ACC112 (cell line): ENCODE data around the gene DHX29.
"Not testable (repeated sequence)": the region's sequence is repeated elsewhere in the genome, so short reads cannot be mapped to it uniquely, and the experiment has no call there.

ENCODE experiments used
- H2AFZ ChIP-seq: fragments of 200-600 bp; sonication (generic); one replicate; pipeline ENCODE4 v1.6.0; 2017; ENCODE audit warnings: antibody characterized with exemption, low read length; ENCODE audit not compliant: unreplicated experiment
- H3K27ac ChIP-seq: fragments of 200-600 bp; sonication (generic); 2 replicates; pipeline ENCODE4 v1.5.1; 2014; ENCODE audit warnings: low read depth, mild to moderate bottlenecking, antibody characterized with exemption, low read length, moderate library complexity
- H3K27me3 ChIP-seq: fragments of 200-600 bp; sonication (generic); 2 replicates; pipeline ENCODE4 v1.6.1; 2014; ENCODE audit warnings: mild to moderate bottlenecking, antibody characterized with exemption, low read length, moderate library complexity, mixed read lengths; ENCODE audit not compliant: insufficient read depth
- H3K36me3 ChIP-seq: fragments of 200-600 bp; sonication (generic); 2 replicates; pipeline ENCODE4 v1.6.1; 2016; ENCODE audit warnings: mild to moderate bottlenecking, antibody characterized with exemption, low read length, moderate library complexity, mixed read lengths; ENCODE audit not compliant: insufficient read depth
- H3K4me1 ChIP-seq: fragments of 200-600 bp; sonication (generic); one replicate; pipeline ENCODE4 v1.6.1; 2016; ENCODE audit warnings: low read length, mixed read lengths; ENCODE audit not compliant: insufficient read depth, unreplicated experiment, control insufficient read depth
- H3K4me3 ChIP-seq: fragments of 200-600 bp; sonication (generic); 2 replicates; pipeline ENCODE4 v1.5.1; 2014; ENCODE audit warnings: mild to moderate bottlenecking, low read depth, low read length
- H3K79me2 ChIP-seq: fragments of 200-600 bp; sonication (generic); one replicate; pipeline ENCODE4 v1.6.0; 2016; ENCODE audit warnings: low read length; ENCODE audit not compliant: control insufficient read depth, unreplicated experiment, insufficient read depth

Gene DHX29

GRCh38 chr5:55338092-55338613 is 30.7 kb upstream of the DHX29 start:
- Histone ChIP-seq H3K79me2 (peaks cover 39% of the 10 kb centered on the region), H3K36me3 (peaks cover 18% of the 10 kb centered on the region), H3K27me3 (no peaks in the 10 kb centered on the region), H3K4me1 (peaks cover 4% of the 10 kb centered on the region), H2AFZ (no peak overlapping the region), H3K27ac (0 out of 2 replicates have a peak overlapping the region, but pooled peaks have one; percentile 20), H3K4me3 (peak overlapping the region; percentile 62)

DNA sequence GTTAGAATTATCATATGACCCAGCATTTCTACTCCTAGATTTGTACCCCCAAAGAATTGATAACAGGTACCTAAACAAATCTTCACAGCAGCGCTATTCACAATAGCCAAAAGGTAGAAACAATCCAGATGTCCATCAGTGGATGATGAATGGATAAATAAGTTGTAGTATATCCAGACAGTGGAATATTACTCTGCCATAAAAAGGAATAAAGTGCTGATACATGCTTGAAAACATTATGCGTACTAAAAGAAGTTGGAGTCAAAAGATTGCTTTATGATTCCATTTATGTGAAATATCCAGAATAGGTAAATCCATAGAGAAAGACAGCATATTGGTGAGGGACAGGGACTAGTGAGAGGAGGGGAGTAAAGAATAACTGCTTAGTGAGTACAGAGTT is 26.3 kb upstream of the DHX29 start:
- no peak overlapping the region for H3K4me3 ChIP-seq
- no peak overlapping the region for H2AFZ ChIP-seq
- H3K4me1 ChIP-seq, result peaks cover 4% of the 10 kb centered on the region
- peaks cover 27% of the 10 kb centered on the region for H3K36me3 ChIP-seq
- H3K79me2 ChIP-seq, result peaks cover 49% of the 10 kb centered on the region
- no peaks in the 10 kb centered on the region for H3K27me3 ChIP-seq
- no peak overlapping the region for H3K27ac ChIP-seq

GRCh38 chr5:55333017-55333416 is 25.5 kb upstream of the DHX29 start:
- Histone ChIP-seq H3K36me3 (peaks cover 31% of the 10 kb centered on the region), H3K27ac (no peak overlapping the region), H3K27me3 (no peaks in the 10 kb centered on the region), H2AFZ (no peak overlapping the region), H3K4me1 (peaks cover under 1% of the 10 kb centered on the region), H3K79me2 (peaks cover 51% of the 10 kb centered on the region), H3K4me3 (no peak overlapping the region)

DNA sequence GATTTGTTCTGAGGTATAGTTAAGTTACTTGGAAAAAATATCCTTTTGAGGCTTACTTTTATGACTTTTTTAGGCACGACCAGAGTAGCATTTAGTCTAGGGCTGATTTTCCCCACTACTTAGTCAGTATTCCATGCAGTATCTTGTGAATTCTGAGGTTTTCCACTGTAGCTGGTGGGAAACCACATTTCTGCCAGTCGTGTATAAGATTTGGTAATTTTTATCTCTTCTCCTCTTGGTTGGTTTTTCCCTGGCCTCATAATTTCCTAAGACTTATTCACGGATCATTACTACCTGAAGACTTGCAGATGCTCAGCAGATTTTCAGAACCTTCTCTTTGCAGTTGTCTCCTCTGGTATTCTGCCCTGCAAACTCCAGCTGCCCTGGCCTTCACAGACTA is 23.8 kb upstream of the DHX29 start:
- no peaks in the 10 kb centered on the region for H3K4me1 ChIP-seq
- peaks cover 40% of the 10 kb centered on the region for H3K79me2 ChIP-seq
- peaks cover 31% of the 10 kb centered on the region for H3K36me3 ChIP-seq
- no peak overlapping the region for H3K4me3 ChIP-seq
- no peak overlapping the region for H2AFZ ChIP-seq
- H3K27me3 ChIP-seq, result no peaks in the 10 kb centered on the region
- H3K27ac ChIP-seq, result no peak overlapping the region

- no peaks in the 10 kb centered on the region for H3K4me1 ChIP-seq
- H3K27me3 ChIP-seq, result no peaks in the 10 kb centered on the region
- peaks cover 19% of the 10 kb centered on the region for H3K79me2 ChIP-seq
- H3K27ac ChIP-seq, result no peak overlapping the region
- no peak overlapping the region for H2AFZ ChIP-seq
- H3K36me3 ChIP-seq, result peaks cover 11% of the 10 kb centered on the region
- H3K4me3 ChIP-seq, result no peak overlapping the region
Observed at GRCh38 chr5:55327281-55327680, 19.8 kb upstream of the DHX29 start.

- Histone ChIP-seq H3K4me1 (peaks cover 2% of the 10 kb centered on the region), H3K27me3 (no peaks in the 10 kb centered on the region), H3K36me3 (peaks cover 11% of the 10 kb centered on the region), H3K4me3 (no peak overlapping the region), H2AFZ (no peak overlapping the region), H3K79me2 (peaks cover 28% of the 10 kb centered on the region), H3K27ac (no peak overlapping the region)
Observed at GRCh38 chr5:55325621-55326020, 18.1 kb upstream of the DHX29 start.

- H3K36me3 ChIP-seq, result peaks cover 11% of the 10 kb centered on the region
- peaks cover 29% of the 10 kb centered on the region for H3K79me2 ChIP-seq
- H3K4me1 ChIP-seq, result peaks cover 7% of the 10 kb centered on the region
- H2AFZ ChIP-seq, result no peak overlapping the region
- H3K27me3 ChIP-seq, result no peaks in the 10 kb centered on the region
- no peak overlapping the region for H3K4me3 ChIP-seq
- no peak overlapping the region for H3K27ac ChIP-seq
Observed at GRCh38 chr5:55324815-55325418, 17.4 kb upstream of the DHX29 start.

GRCh38 chr5:55324006-55324405 is 16.5 kb upstream of the DHX29 start:
- peaks cover 8% of the 10 kb centered on the region for H3K4me1 ChIP-seq
- peaks cover 6% of the 10 kb centered on the region for H3K36me3 ChIP-seq
- no peak overlapping the region for H2AFZ ChIP-seq
- no peaks in the 10 kb centered on the region for H3K27me3 ChIP-seq
- no peak overlapping the region for H3K4me3 ChIP-seq
- no peak overlapping the region for H3K27ac ChIP-seq
- H3K79me2 ChIP-seq, result peaks cover 37% of the 10 kb centered on the region

GRCh38 chr5:55320571-55320970 is 13.1 kb upstream of the DHX29 start:
- no peak overlapping the region for H3K4me3 ChIP-seq
- no peaks in the 10 kb centered on the region for H3K36me3 ChIP-seq
- H3K79me2 ChIP-seq, result peaks cover 54% of the 10 kb centered on the region
- no peak overlapping the region for H2AFZ ChIP-seq
- no peak overlapping the region for H3K27ac ChIP-seq
- H3K27me3 ChIP-seq, result no peaks in the 10 kb centered on the region
- peaks cover 8% of the 10 kb centered on the region for H3K4me1 ChIP-seq

- H3K27me3 ChIP-seq, result no peaks in the 10 kb centered on the region
- no peak overlapping the region for H2AFZ ChIP-seq
- H3K27ac ChIP-seq, result no peak overlapping the region
- H3K4me3 ChIP-seq, result no peak overlapping the region
- H3K4me1 ChIP-seq, result peaks cover 8% of the 10 kb centered on the region
- peaks cover 2% of the 10 kb centered on the region; the same call in 1 of the 2 replicates for H3K36me3 ChIP-seq
- H3K79me2 ChIP-seq, result peaks cover 64% of the 10 kb centered on the region
Observed at GRCh38 chr5:55319491-55319890, 12.0 kb upstream of the DHX29 start.

GRCh38 chr5:55318237-55318636 is 10.7 kb upstream of the DHX29 start:
- H3K27me3 ChIP-seq, H3K4me3 ChIP-seq, H2AFZ ChIP-seq, H3K27ac ChIP-seq, H3K36me3 ChIP-seq, H3K4me1 ChIP-seq: not testable (repeated sequence)
- H3K79me2 ChIP-seq, result peaks cover 76% of the 10 kb centered on the region
